Loucy (cell line): ENCODE measurements around the gene DSCAML1.

ENCODE experiments used
- H2AFZ ChIP-seq: fragments of 200-600 bp; sonication (generic); 2 replicates; pipeline ENCODE4 v1.6.0; 2016; ENCODE audit warnings: antibody characterized with exemption, mild to moderate bottlenecking, low read length, moderate library complexity
- H3F3A ChIP-seq: fragments of 200-600 bp; 2 replicates; pipeline ENCODE4 v1.6.0; 2016; ENCODE audit warnings: antibody characterized with exemption, low read depth, mild to moderate bottlenecking
- H3K27me3 ChIP-seq: fragments of 200-600 bp; sonication (generic); 2 replicates; pipeline ENCODE4 v1.6.1; 2014; ENCODE audit warnings: low read length, mild to moderate bottlenecking; ENCODE audit not compliant: insufficient read depth, poor library complexity, severe bottlenecking
- H3K36me3 ChIP-seq: fragments of 200-600 bp; sonication (generic); 2 replicates; pipeline ENCODE4 v1.6.1; 2016; ENCODE audit warnings: low read length; ENCODE audit not compliant: insufficient read depth
- H3K4me1 ChIP-seq: fragments of 200-600 bp; sonication (generic); 2 replicates; pipeline ENCODE4 v1.5.1; 2014; ENCODE audit warnings: low read length, mild to moderate bottlenecking; ENCODE audit not compliant: insufficient read depth, poor library complexity, severe bottlenecking
- H3K4me2 ChIP-seq: fragments of 200-600 bp; sonication (generic); 2 replicates; pipeline ENCODE4 v1.6.0; 2014; ENCODE audit warnings: antibody characterized with exemption, low read length, low read depth, mild to moderate bottlenecking; ENCODE audit not compliant: poor library complexity, severe bottlenecking
- H3K4me3 ChIP-seq: fragments of 200-600 bp; sonication (generic); 2 replicates; pipeline ENCODE4 v1.5.1; 2014; ENCODE audit warnings: low read length, mild to moderate bottlenecking, mixed read lengths; ENCODE audit not compliant: poor library complexity, severe bottlenecking
- H3K79me2 ChIP-seq: fragments of 200-600 bp; sonication (generic); 2 replicates; pipeline ENCODE4 v1.6.1; 2014; ENCODE audit warnings: low read length; ENCODE audit not compliant: insufficient read depth
- H3K9ac ChIP-seq: fragments of 200-600 bp; sonication (generic); 2 replicates; pipeline ENCODE4 v1.6.0; 2014; ENCODE audit warnings: mild to moderate bottlenecking, low read depth, low read length, moderate library complexity; ENCODE audit not compliant: poor library complexity, severe bottlenecking
- H3K9me2 ChIP-seq: fragments of 200-600 bp; sonication (generic); replicated peaks from 2 replicates; pipeline ENCODE4 v1.6.1; 2016; ENCODE audit warnings: low read depth, low read length, mixed read lengths
- H3K9me3 ChIP-seq: fragments of 200-600 bp; sonication (generic); 2 replicates; pipeline ENCODE4 v1.6.1; 2014; ENCODE audit warnings: mild to moderate bottlenecking, antibody characterized with exemption, low read length, low read depth; ENCODE audit not compliant: insufficient read depth
- H4K20me1 ChIP-seq: fragments of 200-600 bp; sonication (generic); 2 replicates; pipeline ENCODE4 v1.6.0; 2014; ENCODE audit warnings: antibody characterized with exemption, low read length, mild to moderate bottlenecking; ENCODE audit not compliant: insufficient read depth, poor library complexity, severe bottlenecking
- EZH2phosphoT487 ChIP-seq: fragments of 200-600 bp; IDR thresholded peaks from 2 replicates; pipeline ENCODE4 v1.6.1; 2018; ENCODE audit warnings: antibody characterized with exemption, mild to moderate bottlenecking, moderate library complexity, borderline replicate concordance
- TF ChIP-seq, protein P1 (sequence below): fragments of 200-600 bp; sonication (generic); conservative IDR thresholded peaks from 2 replicates; pipeline ENCODE4 v1.5.1; 2014; ENCODE audit warnings: mild to moderate bottlenecking, antibody characterized with exemption, low read length

Gene DSCAML1

DNA sequence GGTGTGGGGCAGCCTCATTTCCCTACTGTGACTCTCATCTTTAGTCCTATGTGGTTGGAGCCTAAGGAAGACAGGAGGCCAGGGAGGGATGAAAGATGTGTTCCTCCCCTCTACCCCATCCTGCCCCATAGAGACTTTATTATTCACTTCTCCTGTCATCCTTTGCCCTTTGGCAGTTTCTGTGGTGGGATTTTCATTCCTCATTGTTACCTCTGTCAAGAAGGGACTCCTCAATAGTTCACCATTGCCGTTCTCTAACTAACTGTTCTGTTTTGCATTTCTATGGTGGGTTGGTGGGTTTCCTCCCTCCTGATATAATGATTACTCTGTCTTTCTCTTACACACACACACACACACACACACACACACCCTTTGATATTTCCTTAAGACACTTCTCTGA is 202.3 kb downstream of the DSCAML1 start:
- Histone ChIP-seq H3F3A (no peaks in the 10 kb centered on the region), H3K27me3 (no peaks in the 10 kb centered on the region), H3K79me2 (no peaks in the 10 kb centered on the region), H3K4me2 (no peak overlapping the region), H3K9me2 (no peaks in the 10 kb centered on the region), H3K4me3 (no peak overlapping the region), H3K4me1 (no peaks in the 10 kb centered on the region), H2AFZ (no peak overlapping the region), H4K20me1 (no peaks in the 10 kb centered on the region), H3K36me3 (no peaks in the 10 kb centered on the region), H3K9ac (no peak overlapping the region), H3K9me3 (no peaks in the 10 kb centered on the region)
- TF ChIP-seq, protein P1, sequence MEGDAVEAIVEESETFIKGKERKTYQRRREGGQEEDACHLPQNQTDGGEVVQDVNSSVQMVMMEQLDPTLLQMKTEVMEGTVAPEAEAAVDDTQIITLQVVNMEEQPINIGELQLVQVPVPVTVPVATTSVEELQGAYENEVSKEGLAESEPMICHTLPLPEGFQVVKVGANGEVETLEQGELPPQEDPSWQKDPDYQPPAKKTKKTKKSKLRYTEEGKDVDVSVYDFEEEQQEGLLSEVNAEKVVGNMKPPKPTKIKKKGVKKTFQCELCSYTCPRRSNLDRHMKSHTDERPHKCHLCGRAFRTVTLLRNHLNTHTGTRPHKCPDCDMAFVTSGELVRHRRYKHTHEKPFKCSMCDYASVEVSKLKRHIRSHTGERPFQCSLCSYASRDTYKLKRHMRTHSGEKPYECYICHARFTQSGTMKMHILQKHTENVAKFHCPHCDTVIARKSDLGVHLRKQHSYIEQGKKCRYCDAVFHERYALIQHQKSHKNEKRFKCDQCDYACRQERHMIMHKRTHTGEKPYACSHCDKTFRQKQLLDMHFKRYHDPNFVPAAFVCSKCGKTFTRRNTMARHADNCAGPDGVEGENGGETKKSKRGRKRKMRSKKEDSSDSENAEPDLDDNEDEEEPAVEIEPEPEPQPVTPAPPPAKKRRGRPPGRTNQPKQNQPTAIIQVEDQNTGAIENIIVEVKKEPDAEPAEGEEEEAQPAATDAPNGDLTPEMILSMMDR, result no peak
- TF ChIP-seq EZH2phosphoT487, result no peak

DNA sequence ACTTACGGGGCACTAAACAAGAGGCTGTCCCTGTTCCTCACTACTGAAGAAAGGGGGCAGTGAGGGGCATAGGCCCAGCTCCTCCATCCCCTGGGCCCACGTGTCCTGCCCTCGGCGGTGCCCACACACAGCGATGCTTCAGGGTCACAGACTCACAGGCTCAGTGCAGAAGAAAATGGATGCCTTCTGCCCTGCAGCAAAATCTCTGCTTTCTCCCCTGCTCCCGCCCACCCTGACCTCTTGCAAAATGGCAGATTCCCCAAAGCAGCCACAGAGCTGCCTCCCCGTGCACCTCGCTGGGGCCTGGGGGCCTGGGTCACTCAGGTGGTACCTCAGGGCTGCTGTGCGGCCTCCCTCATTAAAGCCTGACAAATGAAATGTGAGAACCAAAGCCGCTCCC is 204.0 kb downstream of the DSCAML1 start:
- no peaks in the 10 kb centered on the region for H4K20me1 ChIP-seq
- no peaks in the 10 kb centered on the region for H3K9me2 ChIP-seq
- H3K4me3 ChIP-seq, result no peak overlapping the region
- no peak overlapping the region for H3K4me2 ChIP-seq
- H3K4me1 ChIP-seq, result no peaks in the 10 kb centered on the region
- H3K9ac ChIP-seq, result no peak overlapping the region
- H3K9me3 ChIP-seq, result no peaks in the 10 kb centered on the region
- no peaks in the 10 kb centered on the region for H3K79me2 ChIP-seq
- H3K36me3 ChIP-seq, result no peaks in the 10 kb centered on the region
- no peaks in the 10 kb centered on the region for H3F3A ChIP-seq
- TF ChIP-seq, protein P1, result no peak
- TF ChIP-seq EZH2phosphoT487, result no peak
- no peak overlapping the region for H2AFZ ChIP-seq
- H3K27me3 ChIP-seq, result no peaks in the 10 kb centered on the region

DNA sequence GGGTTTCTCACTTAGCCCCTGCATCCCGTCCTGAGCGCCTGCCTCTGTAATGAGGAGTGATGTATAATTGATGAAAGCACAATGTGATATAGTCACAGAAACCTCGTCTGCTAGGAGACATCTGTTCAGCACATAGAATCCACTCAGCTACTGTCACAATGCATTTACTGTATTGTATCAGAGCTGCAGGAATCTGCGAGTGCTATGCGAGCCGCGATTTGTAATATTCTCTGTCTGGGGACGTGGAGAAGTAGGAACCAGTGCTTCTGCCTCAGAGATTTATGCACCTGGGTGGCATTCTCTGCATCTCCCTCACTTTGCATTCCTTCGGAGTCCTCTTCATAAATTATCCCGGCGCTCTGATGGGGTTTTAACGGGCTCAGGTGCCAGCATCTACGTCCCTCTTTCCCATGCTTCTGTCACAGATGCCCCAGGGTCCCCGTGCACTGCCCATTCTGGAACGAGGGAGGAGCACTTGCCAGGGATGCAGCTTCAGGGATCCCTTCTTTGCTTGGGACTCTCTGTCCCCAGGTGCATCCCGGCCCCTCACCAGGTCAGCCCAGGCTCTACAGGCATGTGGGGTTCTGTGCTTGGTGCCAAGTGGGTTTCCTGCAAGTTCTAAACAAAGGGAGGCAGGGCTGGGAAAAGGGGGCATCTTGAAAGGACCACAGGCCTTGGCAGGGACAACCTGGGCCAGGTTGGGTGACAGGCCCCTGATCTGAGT is 205.5 kb downstream of the DSCAML1 start:
- no peaks in the 10 kb centered on the region for H3F3A ChIP-seq

More for the DNA sequence above, 205.5 kb downstream of the DSCAML1 start:
- Histone ChIP-seq H4K20me1 (no peaks in the 10 kb centered on the region), H3K4me3 (no peak overlapping the region), H3K4me1 (no peaks in the 10 kb centered on the region), H3K9me2 (no peaks in the 10 kb centered on the region), H3K36me3 (no peaks in the 10 kb centered on the region), H3K79me2 (no peaks in the 10 kb centered on the region), H2AFZ (no peak overlapping the region), H3K27me3 (no peaks in the 10 kb centered on the region), H3K9ac (no peak overlapping the region), H3K4me2 (no peak overlapping the region), H3K9me3 (no peaks in the 10 kb centered on the region)
- no peak for TF ChIP-seq EZH2phosphoT487
- TF ChIP-seq, protein P1, result no peak
